Fibroblast of lung (primary cell): Measurements from ENCODE around the gene LGR6. TPM values are rescaled to one million over a fixed set of nuclear protein-coding genes. Genes with fewer than 3 reads are reported as not detected.
A peak's percentile ranks its signal among the peaks of the same experiment; 100 is the strongest.

Experiments used
- DNase-seq, 2 donors: peaks; one replicate each; pipeline versions ENCODE4 v3.0.0 to v3.0.0-alpha.2; 2010; ENCODE audit warnings: low read depth in 2 of 2
- H2AFZ ChIP-seq: 2 replicates; pipeline ENCODE4 v1.5.1; 2012; ENCODE audit warnings: low read length, control low read depth, inconsistent platforms
- H3K27ac ChIP-seq: 2 replicates; pipeline ENCODE4 v1.5.1; 2011; ENCODE audit warnings: low read length, control low read depth; ENCODE audit not compliant: insufficient read depth
- H3K27me3 ChIP-seq: 2 replicates; pipeline ENCODE4 v1.5.1; 2011; ENCODE audit warnings: mild to moderate bottlenecking, low read length; ENCODE audit not compliant: control insufficient read depth, insufficient read depth
- H3K36me3 ChIP-seq: 2 replicates; pipeline ENCODE4 v1.5.1; 2011; ENCODE audit warnings: low read length; ENCODE audit not compliant: control insufficient read depth, insufficient read depth
- H3K4me1 ChIP-seq: 2 replicates; pipeline ENCODE4 v1.5.1; 2011; ENCODE audit warnings: low read length; ENCODE audit not compliant: control insufficient read depth, insufficient read depth; ENCODE audit errors: extremely low read depth
- H3K4me2 ChIP-seq: 2 replicates; pipeline ENCODE4 v1.5.1; 2011; ENCODE audit warnings: low read length, control low read depth; ENCODE audit not compliant: insufficient read depth; ENCODE audit errors: extremely low read depth
- H3K4me3 ChIP-seq, 4 experiments: fragments of 200-600 bp in 1 of 4; sonication (generic) in 1 of 4; replicated peaks in 1 of 4; 2 replicates each; pipeline ENCODE4 v1.5.1; 2011 to 2016; ENCODE audit warnings: low read length in 4 of 4, low read depth in 3 of 4, mild to moderate bottlenecking in 3 of 4, control low read depth in 2 of 4, inconsistent platforms in 1 of 4, mixed read lengths in 1 of 4; ENCODE audit not compliant: insufficient read depth in 1 of 4; ENCODE audit errors: control extremely low read depth in 1 of 4
- H3K79me2 ChIP-seq: 2 replicates; pipeline ENCODE4 v1.5.1; 2012; ENCODE audit warnings: mild to moderate bottlenecking, low read length, inconsistent platforms; ENCODE audit not compliant: control insufficient read depth, insufficient read depth
- H3K9ac ChIP-seq: 2 replicates; pipeline ENCODE4 v1.5.1; 2011; ENCODE audit warnings: mild to moderate bottlenecking, low read length, control low read depth; ENCODE audit not compliant: insufficient read depth
- H3K9me3 ChIP-seq: 2 replicates; pipeline ENCODE4 v1.5.1; 2012; ENCODE audit warnings: low read depth, low read length; ENCODE audit not compliant: control insufficient read depth, insufficient read depth
- H4K20me1 ChIP-seq: 2 replicates; pipeline ENCODE4 v1.5.1; 2011; ENCODE audit warnings: low read length; ENCODE audit not compliant: control insufficient read depth, insufficient read depth; ENCODE audit errors: extremely low read depth
- CTCF ChIP-seq, 2 donors: IDR thresholded peaks in 1 of 2; conservative IDR thresholded peaks in 1 of 2; 1 replicate in 1 of 2; 2 replicates in 1 of 2; pipeline ENCODE4 v1.5.1; 2011 to 2012; ENCODE audit warnings: low read length in 2 of 2, control low read depth in 1 of 2, inconsistent platforms in 1 of 2, low read depth in 1 of 2, mild to moderate bottlenecking in 1 of 2
- EZH2 ChIP-seq: IDR thresholded peaks from 2 replicates; pipeline ENCODE4 v1.5.1; 2012; ENCODE audit warnings: low read length, control low read depth, mild to moderate bottlenecking; ENCODE audit errors: missing control alignments
- polyA plus RNA-seq, 2 donors: library from polyadenylated mRNA; depleted of rRNA in 1 of 2; stranded (reverse) in 1 of 2; unstranded in 1 of 2; fragments of >200 nt; gene quantifications; 2 replicates each; pipeline ENCODE4 v1.2.1, GENCODE V29; 2011 to 2012; ENCODE audit warnings: missing spikeins in 1 of 2
- total RNA-seq: library from RNA; depleted of rRNA; stranded (reverse); fragments of >200 nt; gene quantifications from 2 replicates; pipeline ENCODE4 v1.2.1, GENCODE V29; 2014

Gene LGR6
- total and polyA plus RNA-seq, 2 donors (not counting 1 experiment from before 2014, with no cell fraction given) = 0.02 TPM; not detected in 1

- Histone ChIP-seq H3K27me3 (no peaks in the 10 kb centered on the region), H3K79me2 (no peaks in the 10 kb centered on the region), H3K27ac (no peak overlapping the region), H3K4me2 (no peak overlapping the region), H4K20me1 (no peaks in the 10 kb centered on the region), H3K9me3 (no peaks in the 10 kb centered on the region), H3K4me1 (no peaks in the 10 kb centered on the region), H3K4me3 (no peak overlapping the region), H3K9ac (no peak overlapping the region), H2AFZ (no peak overlapping the region), H3K36me3 (no peaks in the 10 kb centered on the region)
- TF ChIP-seq CTCF (conservative IDR thresholded peaks at IDR 0.05 in 1 of 2, IDR thresholded peaks at IDR 0.05 in 1 of 2; ENCODE audit: low read depth in 1 of 2, low read length in 2 of 2) (no peak), EZH2 (no peak)
- DNase-seq = peak in 1 of 2 donors; percentile 10
Measured at GRCh38 chr1:202367271-202367670, 173.7 kb downstream of the LGR6 start.

Other genes starting within 250 kb of the LGR6 start
- gene LMOD1, start 247.3 kb upstream of the LGR6 start, total RNA-seq = 20.5 and 36.3 TPM in 2 replicates
- gene LMOD1, start 247.3 kb upstream of the LGR6 start, polyA plus RNA-seq = 9.7 and 74.9 TPM in 2 replicates
- 41.9 and 47.7 TPM in 2 replicates for gene TIMM17A, start 238.3 kb upstream of the LGR6 start, total RNA-seq
- gene TIMM17A, start 238.3 kb upstream of the LGR6 start, polyA plus RNA-seq = 102 and 103 TPM in 2 replicates
- gene RNPEP, start 211.2 kb upstream of the LGR6 start, total RNA-seq = 43.7 and 77.1 TPM in 2 replicates
- gene RNPEP, start 211.2 kb upstream of the LGR6 start, polyA plus RNA-seq = 56.9 and 63.1 TPM in 2 replicates
- 0.17 TPM in 1 of 2 replicates, not detected in the other for gene ELF3, start 183.2 kb upstream of the LGR6 start, total RNA-seq
- 0.06 and 0.12 TPM in 2 replicates for gene ELF3, start 183.2 kb upstream of the LGR6 start, polyA plus RNA-seq
- not detected in 2 replicates for gene GPR37L1, start 70.9 kb upstream of the LGR6 start, total RNA-seq
- not detected in 2 replicates for gene GPR37L1, start 70.9 kb upstream of the LGR6 start, polyA plus RNA-seq
- 17.5 and 18.7 TPM in 2 replicates for gene ARL8A, start 49.1 kb upstream of the LGR6 start, total RNA-seq
- gene ARL8A, start 49.1 kb upstream of the LGR6 start, polyA plus RNA-seq = 35.8 and 38.2 TPM in 2 replicates
- gene PTPN7, start 33.2 kb upstream of the LGR6 start, total RNA-seq = not detected in 2 replicates
- gene PTPN7, start 33.2 kb upstream of the LGR6 start, polyA plus RNA-seq = not detected in 2 replicates
- gene UBE2T, start 148.1 kb downstream of the LGR6 start, total RNA-seq = 6.4 and 17.0 TPM in 2 replicates
- 34.2 and 93.9 TPM in 2 replicates for gene UBE2T, start 148.1 kb downstream of the LGR6 start, polyA plus RNA-seq
- gene PPP1R12B, start 154.9 kb downstream of the LGR6 start, total RNA-seq = 11.3 and 13.4 TPM in 2 replicates
- 8.8 and 21.7 TPM in 2 replicates for gene PPP1R12B, start 154.9 kb downstream of the LGR6 start, polyA plus RNA-seq